NK-92 (cell line): Measurements from ENCODE around the gene DGCR6.
"Not testable (repeated sequence)": the region's sequence is repeated elsewhere in the genome, so short reads cannot be mapped to it uniquely, and the experiment has no call there.

Source experiments
- DNase-seq: peaks from one replicate; lab custom pipeline; 2025; ENCODE audit not compliant: unreplicated experiment; lab: John Stamatoyannopoulos, UW

The DGCR6 gene

DNA sequence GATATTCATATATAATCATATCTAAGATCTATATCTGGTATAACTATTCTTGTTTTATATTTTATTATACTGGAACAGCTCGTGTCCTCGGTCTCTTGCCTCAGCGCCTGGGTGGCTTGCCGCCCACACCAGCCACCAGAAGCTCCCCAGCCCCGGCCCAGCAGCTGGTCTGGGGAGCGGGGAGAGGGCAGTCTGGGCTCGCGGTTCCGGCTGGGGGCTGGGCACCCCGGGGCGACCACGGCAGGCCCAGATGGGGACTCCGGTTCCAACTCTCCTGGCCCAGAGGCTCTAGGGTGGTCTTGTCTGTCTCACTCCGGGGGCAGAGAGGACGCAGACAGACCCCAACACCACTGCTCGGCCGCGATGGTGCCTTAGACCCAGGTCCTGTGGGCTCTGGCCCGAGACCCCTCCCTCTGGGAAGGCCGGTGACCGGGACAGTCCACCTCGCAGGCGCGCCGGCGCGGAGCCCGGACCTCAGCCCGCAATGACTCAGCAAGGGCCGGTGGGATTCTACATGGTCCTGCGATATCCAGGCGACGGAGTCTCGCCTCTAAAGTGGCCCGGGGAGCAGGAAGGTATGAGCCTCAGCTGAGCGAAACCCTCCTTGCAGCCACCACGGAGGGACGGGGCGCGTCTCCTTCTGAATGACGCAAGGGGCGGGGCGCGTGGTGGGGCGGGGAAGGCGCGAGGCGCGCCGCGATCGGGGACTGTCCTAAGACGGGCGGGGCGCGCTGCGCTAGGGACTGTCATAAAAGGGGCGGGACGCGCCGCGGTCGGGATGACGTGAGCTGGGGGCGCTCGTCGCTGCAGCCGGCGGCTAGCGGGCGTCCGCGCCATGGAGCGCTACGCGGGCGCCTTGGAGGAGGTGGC lies at the start of gene DGCR6:
Gene DGCR6 (plus strand): TSS at position 781 of the 870 bp plus-strand sequence. CDS start 55 bp downstream, at position 836.
- no peak for DNase-seq

DNA sequence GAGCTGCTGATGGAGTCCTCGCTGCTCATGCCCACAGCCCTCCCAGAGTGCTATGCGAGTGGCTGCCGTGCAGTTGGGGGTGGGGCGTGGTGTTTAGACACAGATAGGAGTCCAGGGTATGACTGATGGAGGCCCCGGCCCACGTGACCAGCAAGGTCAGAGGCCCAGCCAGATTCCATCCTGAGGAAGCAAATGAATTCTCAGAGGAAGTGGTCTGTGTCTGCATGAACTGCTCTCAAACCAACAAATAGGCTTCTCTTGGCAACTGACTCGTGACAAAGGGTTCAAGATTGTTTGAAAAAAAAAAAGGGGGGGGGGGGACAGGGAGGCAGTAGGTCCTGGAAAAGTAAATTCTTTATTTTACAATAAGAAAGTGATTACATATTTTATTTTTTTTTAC lies 46.8 kb upstream of the DGCR6 start:
- DNase-seq, result not testable (repeated sequence)

DNA sequence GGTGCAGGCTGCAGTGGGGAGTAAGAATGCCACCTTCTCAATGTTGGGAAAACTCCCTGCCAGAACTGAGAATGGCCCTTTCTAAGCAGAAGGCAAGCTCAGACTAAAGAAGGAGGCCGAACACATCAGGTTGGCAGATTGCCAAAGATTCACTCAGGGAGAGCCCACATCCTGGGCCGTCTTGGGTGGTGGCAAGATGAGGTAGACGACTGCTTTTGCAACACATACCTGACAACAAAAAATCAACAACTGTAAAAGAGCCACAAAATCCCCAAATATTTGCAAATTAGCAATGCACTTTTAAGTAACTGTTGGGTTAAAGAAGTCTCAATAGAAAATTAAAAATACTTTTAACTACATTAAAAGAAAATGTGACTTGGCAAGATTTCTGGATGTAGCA lies 24.9 kb upstream of the DGCR6 start:
- not testable (repeated sequence) for DNase-seq

DNA sequence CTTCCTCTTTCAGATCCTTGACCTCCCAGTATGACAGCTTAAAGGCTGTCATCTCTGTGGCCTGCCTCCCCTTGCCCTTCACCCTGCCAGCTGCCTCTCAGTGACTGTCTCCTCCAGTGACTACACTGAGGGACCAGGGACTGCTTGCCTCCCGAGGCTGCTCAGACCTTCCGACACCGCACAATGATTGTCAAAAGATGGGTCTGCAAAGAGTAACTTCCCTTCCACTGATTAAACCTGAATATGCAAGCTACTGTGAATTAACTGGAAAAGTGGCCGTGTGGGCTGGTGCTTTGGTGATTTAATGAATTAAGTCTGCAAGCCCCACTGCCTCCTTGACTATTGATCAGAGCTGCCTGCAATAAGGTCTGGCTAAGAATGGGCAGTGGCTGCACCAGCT lies 21.7 kb upstream of the DGCR6 start:
- not testable (repeated sequence) for DNase-seq

DNA sequence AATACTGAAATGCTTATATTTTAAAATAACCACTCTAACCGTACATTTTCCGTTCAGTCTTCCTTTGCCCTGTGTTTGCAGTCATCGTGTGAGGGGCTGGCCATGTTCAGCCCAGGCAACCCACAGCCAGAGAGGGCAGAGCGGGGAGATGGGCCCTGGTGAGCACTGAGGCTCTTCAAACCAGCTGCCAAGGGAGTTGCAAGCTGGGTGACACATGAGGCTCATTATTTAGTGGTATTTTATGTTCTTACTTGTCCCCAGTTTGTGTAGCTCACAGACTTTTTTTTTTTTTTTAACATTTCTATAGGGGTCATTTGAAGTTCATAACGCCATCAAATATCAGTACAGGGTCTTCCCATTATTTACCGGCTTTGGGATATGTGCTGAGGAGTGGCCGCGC lies 18.0 kb upstream of the DGCR6 start:
- no peak for DNase-seq

DNA sequence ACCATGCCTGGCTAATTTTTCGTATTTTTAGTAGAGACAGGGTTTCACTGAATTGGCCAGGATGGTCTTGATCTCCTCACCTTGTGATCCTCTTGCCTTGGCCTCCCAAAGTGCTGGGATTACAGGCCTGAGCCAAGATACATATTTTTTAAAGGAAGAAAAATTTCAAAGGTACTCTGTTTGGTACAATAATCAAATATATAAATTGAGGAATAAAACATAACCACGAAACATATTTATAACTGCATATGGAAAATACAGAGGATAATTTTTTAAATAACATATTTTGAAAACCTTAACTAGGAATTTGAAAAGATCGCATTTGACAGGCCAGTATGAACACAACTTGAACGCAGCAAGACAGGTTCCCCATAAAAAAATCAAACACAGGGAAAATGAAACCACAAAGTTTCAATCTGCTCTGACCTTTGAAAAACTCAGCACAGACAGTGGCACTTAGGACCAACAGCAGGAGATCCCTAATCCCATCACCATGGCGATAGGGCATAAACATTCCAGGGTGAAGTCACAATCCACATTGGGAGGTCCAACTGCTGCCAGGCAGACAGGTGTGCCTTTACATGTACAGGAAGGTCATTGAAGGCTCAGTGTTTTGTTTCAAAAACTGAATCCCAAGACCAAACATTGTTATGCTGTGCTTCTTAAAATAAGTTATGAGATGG lies 15.5 kb upstream of the DGCR6 start:
- not testable (repeated sequence) for DNase-seq

DNA sequence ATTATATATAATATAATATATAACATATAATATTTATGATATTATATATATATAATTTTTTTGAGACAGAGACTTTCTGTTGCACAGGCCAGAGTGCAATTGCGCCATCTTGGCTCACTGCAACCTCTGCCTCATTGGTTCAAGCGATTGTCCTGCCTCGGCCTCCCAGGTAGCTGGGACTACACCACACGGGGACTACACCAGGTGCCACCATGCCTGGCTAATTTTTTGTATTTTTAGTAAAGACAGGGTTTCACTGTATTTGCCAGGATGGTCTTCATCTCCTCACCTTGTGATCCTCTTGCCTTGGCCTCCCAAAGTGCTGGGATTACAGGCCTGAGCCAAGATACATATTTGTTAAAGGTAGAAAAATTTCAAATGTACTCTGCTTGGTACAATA lies 12.3 kb upstream of the DGCR6 start:
- DNase-seq, result not testable (repeated sequence)

DNA sequence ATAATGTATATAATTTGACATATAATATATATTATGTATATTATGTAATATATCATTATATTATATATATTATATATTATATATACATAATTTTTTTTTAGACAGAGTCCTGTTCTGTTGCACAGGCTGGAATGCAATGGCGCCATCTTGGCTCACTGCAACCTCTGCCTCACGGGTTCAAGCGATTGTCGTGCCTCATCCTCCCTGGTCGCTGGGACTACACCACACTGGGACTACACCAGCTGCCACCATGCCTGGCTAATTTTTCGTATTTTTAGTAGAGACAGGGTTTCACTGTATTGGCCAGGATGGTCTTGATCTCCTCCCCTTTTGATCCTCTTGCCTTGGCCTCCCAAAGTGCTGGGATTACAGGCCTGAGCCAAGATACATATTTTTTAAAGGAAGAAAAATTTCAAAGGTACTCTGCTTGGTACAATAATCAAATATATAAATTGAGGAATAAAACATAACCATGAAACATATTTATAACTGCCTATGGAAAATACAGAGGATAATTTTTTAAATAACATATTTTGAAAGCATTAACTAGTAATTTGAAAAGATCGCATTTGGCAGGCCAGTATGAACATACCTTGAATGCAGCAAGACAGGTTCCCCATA lies 10.0 kb upstream of the DGCR6 start:
- DNase-seq, result not testable (repeated sequence)

DNA sequence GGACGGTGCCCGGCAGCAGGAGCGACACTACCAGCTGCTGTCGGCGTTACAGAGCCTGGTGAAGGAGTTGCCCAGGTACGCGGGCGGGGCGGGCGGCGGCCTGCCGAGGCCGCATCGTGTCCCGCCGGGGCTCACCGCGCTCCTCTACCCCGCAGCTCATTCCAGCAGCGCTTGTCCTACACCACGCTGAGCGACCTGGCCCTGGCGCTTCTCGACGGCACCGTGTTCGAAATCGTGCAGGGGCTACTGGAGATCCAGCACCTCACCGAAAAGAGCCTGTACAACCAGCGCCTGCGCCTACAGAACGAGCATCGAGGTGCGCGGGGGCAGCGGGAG lies 258 bp downstream of the DGCR6 start:
- not testable (repeated sequence) for DNase-seq

DNA sequence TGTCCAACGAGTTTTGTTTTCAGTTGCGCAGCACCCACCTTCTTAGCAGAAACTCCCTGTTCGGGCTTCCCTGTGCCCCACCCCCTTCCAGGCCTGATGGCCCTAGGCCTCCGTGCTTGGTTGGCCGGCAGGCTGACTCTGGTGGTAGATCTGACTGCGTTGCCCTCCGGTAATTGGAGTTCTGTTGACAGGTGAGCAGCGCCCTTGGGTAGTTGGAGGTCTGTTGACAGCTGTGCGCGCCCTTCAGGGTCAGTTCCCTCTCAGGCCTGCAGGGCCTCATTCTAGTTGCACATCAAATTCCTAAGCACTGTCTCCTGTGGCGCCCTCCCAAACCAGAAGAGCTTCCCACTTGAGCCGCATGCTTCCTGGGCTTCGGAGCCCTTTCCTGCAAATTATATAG lies 776 bp downstream of the DGCR6 start:
- no peak for DNase-seq

DNA sequence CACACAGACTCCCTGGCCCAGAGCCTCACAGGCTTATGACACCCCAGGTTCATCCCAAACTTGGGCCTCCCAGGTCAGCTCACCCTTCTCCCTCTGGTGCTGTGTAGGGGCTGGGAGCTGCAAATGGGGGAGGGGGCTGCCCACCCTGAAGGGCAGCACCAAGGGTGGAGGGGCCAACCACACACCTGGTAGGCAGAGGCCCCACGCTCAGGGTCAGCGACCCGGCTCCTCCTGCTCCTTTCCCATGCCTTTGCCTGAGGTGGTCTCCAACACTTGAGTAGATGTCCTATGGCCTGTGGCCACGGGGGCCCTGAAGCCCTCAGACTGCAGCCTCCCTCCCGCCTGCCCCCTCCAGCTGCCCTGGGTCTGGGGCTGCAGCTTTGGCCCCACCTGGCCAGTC lies 3.4 kb downstream of the DGCR6 start:
- no peak for DNase-seq

DNA sequence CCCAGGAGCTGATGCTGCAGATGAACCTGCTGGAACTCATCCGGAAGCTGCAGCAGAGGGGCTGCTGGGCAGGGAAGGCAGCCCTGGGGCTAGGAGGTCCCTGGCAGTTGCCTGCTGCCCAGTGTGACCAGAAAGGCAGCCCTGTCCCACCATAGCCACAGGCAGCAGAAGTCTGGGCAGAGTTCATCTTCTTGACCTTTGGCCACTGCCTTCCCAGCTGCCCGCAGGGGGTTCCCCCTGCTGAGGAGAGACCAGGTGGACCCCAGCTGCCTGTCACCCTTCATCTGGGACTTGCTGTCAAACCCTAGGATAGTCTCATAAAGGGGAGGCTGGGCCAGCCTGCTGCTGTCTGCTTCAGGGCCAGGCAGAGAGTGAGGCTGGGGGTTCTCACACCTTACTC lies 5.4 kb downstream of the DGCR6 start:
- not testable (repeated sequence) for DNase-seq

DNA sequence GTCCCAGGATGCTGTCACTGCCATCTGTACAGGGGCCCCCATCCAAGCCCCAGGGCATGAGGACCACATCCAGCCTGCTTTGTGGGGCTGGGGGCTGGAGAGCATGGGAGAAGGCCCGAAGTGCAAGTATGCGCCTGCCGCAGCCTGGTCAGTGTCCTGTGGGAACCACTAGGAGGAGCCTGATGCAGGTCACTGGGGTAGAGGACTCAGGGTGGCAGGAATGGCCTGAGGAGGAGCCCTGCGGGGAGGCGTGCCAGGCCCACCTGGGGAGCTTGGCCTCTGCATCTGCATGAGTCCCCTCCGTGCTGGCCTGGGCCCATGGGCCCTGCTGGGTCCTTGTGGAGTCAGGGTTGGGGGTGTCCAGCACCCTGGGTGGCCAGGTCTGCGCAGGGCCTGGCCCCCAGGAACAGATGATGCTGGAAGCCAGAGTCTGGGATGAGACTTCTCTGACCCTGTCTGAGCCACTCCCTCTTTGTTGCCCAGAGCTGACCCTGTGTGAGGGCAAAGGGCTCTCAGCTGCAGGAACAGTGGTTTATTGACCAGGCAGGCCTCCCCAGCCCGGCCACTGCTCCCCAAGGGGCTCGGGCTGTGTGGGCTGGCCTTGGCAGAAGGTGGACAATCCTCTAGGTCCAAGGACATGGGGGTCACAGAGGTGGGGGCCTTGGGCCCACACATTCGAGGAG lies 6.3 kb downstream of the DGCR6 start:
- not testable (repeated sequence) for DNase-seq

DNA sequence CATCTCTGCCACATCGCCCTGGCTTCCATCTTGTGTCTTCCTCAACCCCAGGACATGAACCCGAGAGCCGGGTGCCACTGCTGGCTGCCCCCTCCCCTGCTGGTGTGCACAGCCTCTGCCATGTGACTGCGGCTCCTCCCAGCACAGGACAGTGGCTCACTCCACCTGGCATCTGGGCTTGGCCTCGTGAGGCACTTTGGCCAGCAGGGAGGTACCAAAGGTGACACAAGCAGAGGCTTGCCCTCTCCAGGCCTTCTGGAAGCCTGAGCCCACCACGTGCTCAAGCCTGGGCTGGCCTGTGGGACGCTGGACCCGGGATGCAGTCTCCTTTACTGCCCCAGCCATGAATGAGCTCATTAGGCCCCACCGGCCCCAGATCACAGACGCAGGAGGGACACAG lies 8.4 kb downstream of the DGCR6 start:
- not testable (repeated sequence) for DNase-seq

DNA sequence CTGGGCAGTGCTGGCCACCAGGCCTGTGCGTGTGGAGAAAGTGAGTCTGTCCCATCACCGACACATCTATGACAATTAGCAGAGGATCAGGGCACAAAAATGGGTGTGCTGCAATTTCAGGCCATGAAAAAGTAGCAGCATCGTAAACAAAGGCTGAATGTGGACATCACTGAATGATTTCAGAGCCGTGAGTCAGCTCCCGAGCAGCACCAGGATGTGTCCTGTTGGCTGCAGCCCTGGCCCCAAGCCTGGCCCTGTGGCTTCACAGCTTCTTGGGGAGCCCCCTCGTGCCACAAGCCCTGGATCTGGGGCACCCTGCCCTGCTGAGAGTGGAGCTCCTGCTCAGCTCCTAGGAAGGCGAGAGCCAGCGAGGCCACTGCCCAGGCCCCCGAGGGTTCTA lies 9.4 kb downstream of the DGCR6 start:
- not testable (repeated sequence) for DNase-seq

DNA sequence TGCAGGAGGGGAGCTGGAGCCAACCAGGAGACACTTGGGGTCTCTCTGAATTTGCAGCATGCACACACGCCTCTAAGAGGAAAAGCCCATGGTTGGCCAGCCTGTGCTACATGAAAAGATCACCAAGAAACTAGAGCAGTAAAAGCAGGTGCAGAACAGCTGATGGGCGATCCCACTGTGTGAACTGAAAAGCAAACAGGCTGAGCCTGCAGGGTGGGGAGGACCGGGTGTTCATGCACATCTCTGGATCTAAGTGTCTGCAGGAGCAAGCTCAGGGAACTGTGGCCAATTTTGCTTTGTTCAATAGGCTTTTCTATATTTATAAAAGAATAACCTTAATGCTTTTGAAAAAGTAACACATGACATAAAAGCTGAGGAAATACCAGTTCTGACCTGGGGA lies 11.7 kb downstream of the DGCR6 start:
- not testable (repeated sequence) for DNase-seq

DNA sequence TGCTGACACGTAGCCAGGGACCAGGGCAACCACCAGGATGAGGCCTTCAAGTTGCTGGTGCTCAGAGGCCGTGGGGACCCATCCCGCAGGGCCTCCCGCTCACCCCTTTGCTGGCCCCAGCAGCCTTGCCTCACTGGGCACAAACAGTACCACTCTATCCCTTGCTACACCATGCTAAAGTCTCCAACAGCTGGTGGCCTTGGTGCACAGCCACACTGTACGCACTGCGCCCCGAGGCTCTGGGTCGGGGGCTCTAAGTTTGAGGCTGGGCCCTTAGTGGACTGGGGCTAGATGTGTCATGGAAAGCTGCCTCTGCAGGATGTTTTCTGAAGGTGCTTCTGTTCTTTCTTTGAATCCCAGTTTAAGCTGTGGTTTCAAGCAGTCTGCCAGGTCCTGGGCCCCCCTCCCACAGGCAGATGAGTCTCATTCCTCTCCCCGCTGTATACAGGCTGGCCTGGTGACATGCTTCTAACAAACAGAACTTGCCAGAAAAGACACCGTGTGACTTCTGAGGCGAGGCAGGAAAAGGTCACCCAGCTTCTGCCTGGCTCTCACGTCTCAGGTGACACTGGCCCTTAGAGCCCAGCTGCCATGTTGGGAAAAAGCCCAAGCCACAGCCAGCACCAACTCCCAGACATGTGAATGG lies 14.3 kb downstream of the DGCR6 start:
- DNase-seq, result not testable (repeated sequence)

DNA sequence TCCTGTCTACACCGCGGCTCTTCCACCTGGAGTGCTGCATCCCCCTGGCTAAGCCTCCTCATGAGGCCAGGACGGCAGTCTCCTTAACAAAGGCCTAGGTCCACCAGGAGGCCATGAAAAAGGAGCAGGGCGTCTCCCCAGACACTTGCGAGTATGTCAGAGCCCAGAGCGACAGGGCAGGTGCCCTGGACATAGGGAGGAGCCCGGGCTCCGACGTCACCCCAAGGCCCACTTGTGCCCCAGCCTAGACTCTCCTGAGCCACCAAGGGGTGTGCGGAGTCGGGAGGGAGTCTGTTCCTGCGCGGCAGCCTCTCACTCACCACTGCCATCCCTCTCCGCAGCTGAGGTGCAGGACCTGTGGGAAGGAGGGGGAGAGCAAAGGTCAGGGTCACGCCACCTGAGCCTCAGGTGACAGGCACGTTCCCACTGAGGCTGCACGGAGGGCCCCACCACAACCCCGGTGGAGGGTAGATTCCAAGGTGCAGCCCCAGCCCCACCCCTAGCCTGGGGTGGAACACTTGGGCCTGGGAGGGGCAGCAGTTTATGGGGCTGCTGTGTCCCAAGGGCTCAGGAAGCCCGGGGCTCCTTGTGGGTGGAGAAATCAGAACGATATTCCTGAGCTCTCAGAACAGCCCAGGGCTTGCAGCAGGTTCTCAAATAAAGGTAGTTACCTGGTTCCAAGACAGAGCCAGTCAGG lies 19.4 kb downstream of the DGCR6 start:
- DNase-seq, result no peak

DNA sequence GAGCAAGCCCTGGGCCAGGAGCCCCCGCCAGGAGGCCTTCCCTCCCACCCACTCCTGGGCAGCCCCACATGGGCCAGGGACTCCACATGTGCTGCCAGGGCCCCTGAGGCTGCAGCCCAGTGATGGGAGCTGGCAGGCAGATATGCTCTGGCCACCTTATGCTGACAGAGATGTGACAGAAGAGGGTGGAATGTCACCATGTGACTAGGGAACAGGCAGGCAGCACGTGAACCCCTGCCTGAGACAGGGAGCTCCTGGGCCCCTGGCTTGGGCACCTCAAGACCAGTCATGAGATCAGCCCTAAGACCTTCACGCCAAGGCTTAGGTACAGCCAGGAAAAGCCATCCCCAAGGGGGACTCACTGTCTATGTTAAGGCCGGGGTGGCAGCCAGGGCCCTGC lies 20.9 kb downstream of the DGCR6 start:
- DNase-seq, result no peak

DNA sequence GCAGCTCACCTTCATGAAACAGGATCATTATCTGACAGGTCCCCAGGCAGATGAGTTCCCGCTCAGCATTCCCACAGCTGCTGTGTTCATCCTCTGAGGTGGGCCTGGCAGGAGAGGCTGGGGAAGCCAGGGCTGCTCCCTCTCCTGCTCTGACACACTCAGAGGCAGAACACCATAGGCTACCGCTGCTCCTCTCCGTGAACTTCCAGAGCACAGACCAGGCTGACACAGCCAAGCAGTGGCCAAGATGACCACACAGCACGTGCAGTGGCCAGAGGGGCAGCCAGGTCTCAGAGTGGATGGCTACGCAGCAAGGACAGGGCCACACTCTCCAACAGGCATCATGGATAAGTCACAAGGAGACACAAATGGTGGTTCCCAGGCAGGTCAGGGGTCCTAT lies 21.5 kb downstream of the DGCR6 start:
- DNase-seq, result no peak
